ENCODE results near the gene TNS3.
A peak's percentile ranks its signal among the peaks of the same experiment; 100 is the strongest.

Gene TNS3

GRCh38 chr7:47465191-47465590, 116.7 kb downstream of the TNS3 start:
- DNase-seq, result no peak

- DNase-seq, result no peak
These were observed 117.6 kb downstream of the TNS3 start for GRCh38 chr7:47464266-47464665.

- no peak for DNase-seq
These were observed 120.2 kb downstream of the TNS3 start for GRCh38 chr7:47461746-47462145.

- DNase-seq, result no peak
These were observed 120.8 kb downstream of the TNS3 start for GRCh38 chr7:47461161-47461560.

GRCh38 chr7:47460251-47460989, 121.5 kb downstream of the TNS3 start:
- peak; percentile 94 for DNase-seq

GRCh38 chr7:47458486-47458885, 123.4 kb downstream of the TNS3 start:
- no peak for DNase-seq

GRCh38 chr7:47458057-47458456, 123.9 kb downstream of the TNS3 start:
- DNase-seq, result no peak

GRCh38 chr7:47456210-47456955, 125.5 kb downstream of the TNS3 start:
- no peak for DNase-seq

- DNase-seq, result no peak
These were observed 126.1 kb downstream of the TNS3 start for GRCh38 chr7:47455872-47456185.

- DNase-seq, result no peak
These were observed 126.7 kb downstream of the TNS3 start for GRCh38 chr7:47454974-47455871.

- DNase-seq, result no peak
These were observed 127.6 kb downstream of the TNS3 start for GRCh38 chr7:47454069-47454973.

GRCh38 chr7:47453093-47454061, 128.5 kb downstream of the TNS3 start:
- DNase-seq, result peak; percentile 44

- DNase-seq, result no peak
These were observed 129.2 kb downstream of the TNS3 start for GRCh38 chr7:47452715-47453092.

- DNase-seq, result no peak
These were observed 129.6 kb downstream of the TNS3 start for GRCh38 chr7:47452295-47452694.

GRCh38 chr7:47451851-47452205, 130.1 kb downstream of the TNS3 start:
- no peak for DNase-seq

GRCh38 chr7:47449810-47450590, 131.9 kb downstream of the TNS3 start:
- no peak for DNase-seq

- no peak for DNase-seq
These were observed 132.9 kb downstream of the TNS3 start for GRCh38 chr7:47448971-47449370.

- DNase-seq, result no peak
These were observed 134.1 kb downstream of the TNS3 start for GRCh38 chr7:47447621-47448349.

GRCh38 chr7:47446871-47447466, 134.9 kb downstream of the TNS3 start:
- no peak for DNase-seq

Measured in NCI-H510A (cell line).